Endodermal cell (in vitro differentiated cells): ENCODE measurements around the gene GET4. TPM values are rescaled to one million over a fixed set of nuclear protein-coding genes. Genes with fewer than 3 reads are reported as not detected.

ENCODE experiments used
- DNase-seq: peaks from one replicate; pipeline ENCODE4 v3.0.0-alpha.2; 2017
- H3K27ac ChIP-seq: 2 replicates; pipeline ENCODE4 v1.5.1; 2013; ENCODE audit warnings: mild to moderate bottlenecking, low read depth, low read length, moderate library complexity
- H3K27me3 ChIP-seq: 2 replicates; pipeline ENCODE4 v1.6.1; 2013; ENCODE audit warnings: mild to moderate bottlenecking, low read length, moderate library complexity; ENCODE audit not compliant: insufficient read depth, control insufficient read depth, poor library complexity, severe bottlenecking
- H3K36me3 ChIP-seq: 2 replicates; pipeline ENCODE4 v1.7.0; 2013; ENCODE audit warnings: mild to moderate bottlenecking, low read length, moderate library complexity; ENCODE audit not compliant: control insufficient read depth, insufficient read depth
- H3K4me1 ChIP-seq: one replicate; pipeline ENCODE4 v1.7.0; 2013; ENCODE audit warnings: low read length; ENCODE audit not compliant: control insufficient read depth, insufficient read depth
- H3K4me3 ChIP-seq: 2 replicates; pipeline ENCODE4 v1.5.1; 2013; ENCODE audit warnings: mild to moderate bottlenecking, low read length, moderate library complexity
- H3K9ac ChIP-seq: 2 replicates; pipeline ENCODE4 v1.6.1; 2013; ENCODE audit warnings: mild to moderate bottlenecking, low read length, moderate library complexity; ENCODE audit not compliant: poor library complexity, severe bottlenecking; ENCODE audit errors: extremely low read depth
- H3K9me3 ChIP-seq: 2 replicates; pipeline ENCODE4 v1.6.1; 2013; ENCODE audit warnings: mild to moderate bottlenecking, low read length, moderate library complexity; ENCODE audit not compliant: control insufficient read depth
- H3K27ac Mint-ChIP-seq: 2 replicates; pipeline ENCODE4 v1.8.0; 2020; ENCODE audit warnings: mixed read lengths
- H3K27me3 Mint-ChIP-seq: 2 replicates; pipeline ENCODE4 v1.8.0; 2021; ENCODE audit warnings: mild to moderate bottlenecking, mixed read lengths; ENCODE audit not compliant: insufficient read depth
- H3K36me3 Mint-ChIP-seq: 2 replicates; pipeline ENCODE4 v1.8.0; 2020; ENCODE audit warnings: low read depth, mixed read lengths
- H3K4me1 Mint-ChIP-seq: 2 replicates; pipeline ENCODE4 v1.8.0; 2020; ENCODE audit warnings: mixed read lengths
- H3K4me3 Mint-ChIP-seq: 2 replicates; pipeline ENCODE4 v1.8.0; 2020; ENCODE audit warnings: mild to moderate bottlenecking, moderate library complexity, mixed read lengths
- H3K9me3 Mint-ChIP-seq: 2 replicates; pipeline ENCODE4 v1.8.0; 2020; ENCODE audit warnings: mild to moderate bottlenecking, mixed read lengths
- WGBS, 2 experiments: methylation state at CpG; one replicate each; pipeline versions ENCODE4 v1.1.5 to v1.1.7; 2013; ENCODE audit warnings: missing lambda C conversion rate in 2 of 2, mixed read lengths in 1 of 2; ENCODE audit not compliant: insufficient coverage in 1 of 2, insufficient read length in 1 of 2; 5-methylcytosine and 5-hydroxymethylcytosine counted together
- total RNA-seq, 2 donors: library from RNA; stranded (reverse); fragmentation: NEBNext Ultra II Directional in 1 of 2; extraction: Animal tissue kit (Norgen Biotek cat#: 25700) in 1 of 2; gene quantifications; 2 replicates in 1 of 2; 3 replicates in 1 of 2; pipeline ENCODE4 v1.2.1, GENCODE V29; 2021
- TF ChIP-seq, protein P1 (sequence below): fragments of 200-600 bp; sonication (generic); conservative IDR thresholded peaks from 2 replicates; pipeline ENCODE4 v1.5.0; 2021; ENCODE audit warnings: antibody characterized with exemption, mild to moderate bottlenecking

Gene GET4
- total RNA-seq, 2 donors from 2014 or later: 73.3 to 84.3 TPM

DNA sequence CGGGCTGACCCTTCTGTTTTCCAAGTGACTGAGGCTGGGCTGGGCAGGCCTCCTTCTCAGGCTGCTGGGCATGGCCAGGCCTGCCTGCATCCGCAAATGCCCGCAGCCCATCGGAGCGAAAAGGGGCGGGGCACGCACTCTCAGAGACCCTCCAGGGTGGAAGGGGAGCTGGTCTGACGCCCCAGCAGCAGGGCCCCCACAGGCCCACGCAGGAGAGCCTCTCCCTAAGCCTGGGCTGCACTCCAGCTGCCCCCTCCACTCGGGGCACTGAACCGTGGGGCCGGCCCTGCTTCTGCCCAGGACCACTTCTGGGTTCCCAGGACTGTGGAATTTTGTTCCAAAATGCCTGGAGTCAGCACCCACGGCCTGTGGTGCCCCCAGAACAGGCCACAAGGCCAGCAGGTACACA, 68.8 kb downstream of the GET4 start:
- DNase-seq: no peak
- Histone ChIP-seq H3K4me3 (no peak overlapping the region), H3K27me3 (peaks cover 21% of the 10 kb centered on the region), H3K27ac (no peak overlapping the region), H3K9ac (no peak overlapping the region), H3K36me3 (no peaks in the 10 kb centered on the region), H3K4me1 (no peaks in the 10 kb centered on the region), H3K9me3 (no peaks in the 10 kb centered on the region)
- H3K9me3 Mint-ChIP-seq: peaks cover 5% of the 10 kb centered on the region
- no peaks in the 10 kb centered on the region for H3K4me1 Mint-ChIP-seq
- TF ChIP-seq, protein P1, sequence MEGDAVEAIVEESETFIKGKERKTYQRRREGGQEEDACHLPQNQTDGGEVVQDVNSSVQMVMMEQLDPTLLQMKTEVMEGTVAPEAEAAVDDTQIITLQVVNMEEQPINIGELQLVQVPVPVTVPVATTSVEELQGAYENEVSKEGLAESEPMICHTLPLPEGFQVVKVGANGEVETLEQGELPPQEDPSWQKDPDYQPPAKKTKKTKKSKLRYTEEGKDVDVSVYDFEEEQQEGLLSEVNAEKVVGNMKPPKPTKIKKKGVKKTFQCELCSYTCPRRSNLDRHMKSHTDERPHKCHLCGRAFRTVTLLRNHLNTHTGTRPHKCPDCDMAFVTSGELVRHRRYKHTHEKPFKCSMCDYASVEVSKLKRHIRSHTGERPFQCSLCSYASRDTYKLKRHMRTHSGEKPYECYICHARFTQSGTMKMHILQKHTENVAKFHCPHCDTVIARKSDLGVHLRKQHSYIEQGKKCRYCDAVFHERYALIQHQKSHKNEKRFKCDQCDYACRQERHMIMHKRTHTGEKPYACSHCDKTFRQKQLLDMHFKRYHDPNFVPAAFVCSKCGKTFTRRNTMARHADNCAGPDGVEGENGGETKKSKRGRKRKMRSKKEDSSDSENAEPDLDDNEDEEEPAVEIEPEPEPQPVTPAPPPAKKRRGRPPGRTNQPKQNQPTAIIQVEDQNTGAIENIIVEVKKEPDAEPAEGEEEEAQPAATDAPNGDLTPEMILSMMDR: no peak
- no peaks in the 10 kb centered on the region for H3K36me3 Mint-ChIP-seq
- H3K27ac Mint-ChIP-seq: no peak overlapping the region
- WGBS, 2 experiments: 87 to 88% methylated on average over 4 to 13 of the region's 13 CpGs
- H3K4me3 Mint-ChIP-seq: no peak overlapping the region
- H3K27me3 Mint-ChIP-seq: peaks cover 23% of the 10 kb centered on the region

DNA sequence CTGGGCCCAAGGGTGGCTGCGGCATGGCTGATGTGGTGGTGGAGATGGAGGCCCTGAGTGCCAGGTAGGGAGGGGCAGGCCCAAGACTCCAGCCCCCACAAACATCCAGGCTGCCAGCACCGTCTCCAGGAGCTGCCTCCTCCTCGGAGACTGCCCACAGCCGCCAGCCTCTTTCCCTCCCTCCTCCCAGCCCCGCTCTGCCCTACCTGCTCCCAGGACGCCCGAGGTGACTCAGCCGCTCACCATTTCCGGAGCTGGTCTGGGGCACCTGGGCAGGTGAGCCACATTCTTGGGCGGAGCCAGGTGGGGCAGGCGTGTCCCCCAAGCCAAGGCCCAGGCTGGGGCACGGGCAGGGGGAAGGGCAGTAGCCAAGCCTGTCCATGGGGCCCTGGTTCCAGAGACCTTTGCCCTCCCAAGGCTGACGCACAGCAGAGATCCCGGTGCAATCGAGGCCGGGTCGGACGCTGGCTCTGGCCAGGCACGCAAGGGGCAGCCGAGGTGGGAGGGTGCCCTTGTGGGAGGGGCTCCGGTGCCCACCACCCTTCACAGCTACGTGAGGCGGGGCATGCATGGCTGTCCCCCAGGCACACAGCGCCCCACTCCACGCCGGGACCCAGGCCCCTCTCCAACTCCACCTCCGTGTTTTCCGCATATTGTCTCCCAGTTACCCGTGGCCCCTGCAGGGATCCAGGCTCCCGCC, 69.4 kb downstream of the GET4 start:
- H3K27me3 Mint-ChIP-seq: peaks cover 20% of the 10 kb centered on the region
- H3K27me3 ChIP-seq: peaks cover 17% of the 10 kb centered on the region
- no peak overlapping the region for H3K27ac ChIP-seq
- H3K9me3 Mint-ChIP-seq: no peaks in the 10 kb centered on the region
- H3K27ac Mint-ChIP-seq: no peak overlapping the region
- DNase-seq: peak; percentile 97
- H3K4me1 Mint-ChIP-seq: no peaks in the 10 kb centered on the region
- H3K36me3 Mint-ChIP-seq: no peaks in the 10 kb centered on the region
- H3K4me1 ChIP-seq: no peaks in the 10 kb centered on the region
- no peak overlapping the region for H3K9ac ChIP-seq
- no peaks in the 10 kb centered on the region for H3K36me3 ChIP-seq
- no peak overlapping the region for H3K4me3 ChIP-seq
- H3K9me3 ChIP-seq: no peaks in the 10 kb centered on the region
- TF ChIP-seq, protein P1: no peak
- whole genome bisulfite sequencing, 2 experiments: 87 to 97% methylated on average over 11 to 30 of the region's 30 CpGs
- H3K4me3 Mint-ChIP-seq: no peak overlapping the region

Other genes starting within 250 kb of the GET4 start
- 10 to 100 TPM; 54.2 to 54.3 TPM for gene DNAAF5, start 149.9 kb upstream of the GET4 start, total RNA-seq
- 10 to 100 TPM; 33.5 to 43.2 TPM for gene PRKAR1B, start 149.3 kb upstream of the GET4 start, total RNA-seq
- gene SUN1, start 44.1 kb upstream of the GET4 start, total RNA-seq: 100 to 1,000 TPM; 133 to 136 TPM
- 1 to 10 TPM; 3.8 to 6.5 TPM for gene ADAP1, start 78.1 kb downstream of the GET4 start, total RNA-seq
- 10 to 100 TPM; 15.0 to 18.5 TPM for gene COX19, start 99.0 kb downstream of the GET4 start, total RNA-seq
- not detected for gene CYP2W1, start 106.6 kb downstream of the GET4 start, total RNA-seq
- under 1 TPM; 0.66 to 0.75 TPM for gene GPR146, start 168.0 kb downstream of the GET4 start, total RNA-seq
- under 1 TPM; 0.35 to 0.51 TPM for gene GPER1, start 211.6 kb downstream of the GET4 start, total RNA-seq